GM19463 (cell line): Measurements from ENCODE around the gene COIL.
"Not testable (repeated sequence)": the region's sequence is repeated elsewhere in the genome, so short reads cannot be mapped to it uniquely, and the experiment has no call there.

Experiments
- ATAC-seq: cut with Tn5 transposase; IDR thresholded peaks from one replicate; pipeline ENCODE4 v1.9.1; 2021; ENCODE audit warnings: mild to moderate bottlenecking, moderate library complexity; ENCODE audit not compliant: unreplicated experiment

COIL gene, protein sequence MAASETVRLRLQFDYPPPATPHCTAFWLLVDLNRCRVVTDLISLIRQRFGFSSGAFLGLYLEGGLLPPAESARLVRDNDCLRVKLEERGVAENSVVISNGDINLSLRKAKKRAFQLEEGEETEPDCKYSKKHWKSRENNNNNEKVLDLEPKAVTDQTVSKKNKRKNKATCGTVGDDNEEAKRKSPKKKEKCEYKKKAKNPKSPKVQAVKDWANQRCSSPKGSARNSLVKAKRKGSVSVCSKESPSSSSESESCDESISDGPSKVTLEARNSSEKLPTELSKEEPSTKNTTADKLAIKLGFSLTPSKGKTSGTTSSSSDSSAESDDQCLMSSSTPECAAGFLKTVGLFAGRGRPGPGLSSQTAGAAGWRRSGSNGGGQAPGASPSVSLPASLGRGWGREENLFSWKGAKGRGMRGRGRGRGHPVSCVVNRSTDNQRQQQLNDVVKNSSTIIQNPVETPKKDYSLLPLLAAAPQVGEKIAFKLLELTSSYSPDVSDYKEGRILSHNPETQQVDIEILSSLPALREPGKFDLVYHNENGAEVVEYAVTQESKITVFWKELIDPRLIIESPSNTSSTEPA

DNA sequence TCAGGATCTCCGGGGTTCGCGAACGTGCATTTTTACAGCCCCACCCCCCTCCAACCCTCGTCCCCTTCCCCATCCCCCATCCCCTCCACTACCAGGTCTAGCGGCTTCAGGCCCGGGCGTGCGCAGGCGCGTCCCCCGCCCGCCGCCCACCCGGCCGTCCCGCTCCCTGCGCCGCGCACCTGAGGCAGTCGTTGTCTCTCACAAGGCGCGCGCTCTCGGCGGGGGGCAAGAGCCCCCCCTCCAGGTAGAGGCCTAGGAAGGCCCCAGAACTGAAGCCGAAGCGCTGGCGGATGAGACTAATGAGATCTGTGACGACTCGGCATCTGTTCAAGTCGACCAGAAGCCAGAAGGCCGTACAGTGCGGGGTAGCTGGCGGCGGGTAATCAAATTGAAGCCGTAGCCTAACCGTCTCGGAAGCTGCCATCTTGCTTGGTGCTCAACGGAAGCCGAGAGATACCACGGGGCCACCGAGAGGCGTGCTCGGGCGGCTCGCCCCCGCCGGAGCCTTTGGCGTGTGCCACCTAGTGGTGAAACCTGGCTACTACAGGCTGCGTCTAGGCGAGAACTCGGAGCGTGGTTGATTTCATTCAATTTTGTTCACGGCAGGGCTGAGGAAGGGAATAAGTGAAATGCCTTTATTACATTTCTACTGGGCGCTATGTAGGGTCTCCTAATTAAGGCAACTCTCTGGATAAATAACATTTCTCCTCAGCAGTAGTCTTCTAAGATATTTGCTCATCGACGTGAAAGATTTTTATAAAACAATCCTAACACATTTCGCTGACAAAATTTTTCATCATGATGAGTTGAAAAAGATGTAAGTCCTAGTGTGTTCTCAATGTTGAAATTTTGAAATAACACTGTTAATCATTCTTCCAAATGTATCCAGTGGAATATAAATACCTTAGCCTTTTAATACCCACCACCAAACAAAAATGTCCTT is at the start of gene COIL:
COIL (minus strand) TSS at position 455 of the 943 bp plus-strand sequence; CDS start at position 424, 31 bp downstream.
- ATAC-seq = peak; percentile 97

DNA sequence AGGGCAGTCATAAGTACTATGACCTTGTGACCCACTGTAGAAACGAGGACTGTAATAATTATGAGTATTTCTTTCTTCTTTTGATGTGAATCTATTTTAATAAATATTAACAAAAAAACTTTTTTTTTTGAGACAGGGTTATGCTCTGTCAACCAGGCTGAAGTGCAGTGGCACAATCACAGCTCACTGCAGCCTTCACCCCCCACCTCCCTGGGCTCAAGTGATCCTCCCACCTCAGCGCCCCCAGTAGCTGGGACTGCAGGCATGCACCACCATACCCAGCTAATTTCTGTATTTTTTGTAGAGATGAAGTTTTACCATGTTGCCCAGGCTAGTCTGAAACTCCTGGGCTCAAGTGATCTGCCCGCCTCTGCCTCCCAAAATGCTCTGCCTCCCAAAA is 49.6 kb upstream of the COIL start:
- ATAC-seq = no peak

DNA sequence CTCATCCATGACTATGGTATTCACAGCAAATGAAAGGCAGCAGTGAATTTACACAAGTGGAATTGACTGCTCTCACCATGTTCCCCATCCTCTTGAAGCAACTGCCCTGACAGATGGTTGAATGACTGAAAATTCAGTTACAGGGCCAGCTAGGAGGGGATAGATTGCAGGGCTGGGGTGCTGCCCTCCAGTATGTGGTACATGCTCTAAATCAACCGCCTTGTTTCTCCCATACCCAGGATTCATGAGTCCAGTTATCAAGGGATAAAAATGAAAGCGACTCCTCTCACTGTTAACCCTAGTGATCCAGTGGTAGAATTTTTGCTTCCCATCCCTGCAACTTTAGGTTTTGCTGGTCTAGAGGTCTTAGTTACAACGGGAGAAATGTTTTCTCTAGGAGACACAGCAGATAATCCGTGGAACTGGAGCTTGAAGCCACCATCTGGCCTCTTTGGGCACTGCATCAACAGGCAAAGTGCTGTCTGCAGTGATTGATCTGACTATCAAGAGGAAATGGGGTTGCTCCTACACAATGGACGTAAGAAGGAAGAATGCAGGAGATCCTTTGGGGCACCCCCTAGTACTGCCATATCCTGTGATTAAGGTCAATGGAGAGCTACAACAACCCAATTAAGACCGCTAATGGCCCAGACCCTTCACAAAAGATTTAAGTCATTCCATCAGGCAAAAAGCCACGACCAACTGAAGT is 49.0 kb upstream of the COIL start:
- ATAC-seq = no peak

DNA sequence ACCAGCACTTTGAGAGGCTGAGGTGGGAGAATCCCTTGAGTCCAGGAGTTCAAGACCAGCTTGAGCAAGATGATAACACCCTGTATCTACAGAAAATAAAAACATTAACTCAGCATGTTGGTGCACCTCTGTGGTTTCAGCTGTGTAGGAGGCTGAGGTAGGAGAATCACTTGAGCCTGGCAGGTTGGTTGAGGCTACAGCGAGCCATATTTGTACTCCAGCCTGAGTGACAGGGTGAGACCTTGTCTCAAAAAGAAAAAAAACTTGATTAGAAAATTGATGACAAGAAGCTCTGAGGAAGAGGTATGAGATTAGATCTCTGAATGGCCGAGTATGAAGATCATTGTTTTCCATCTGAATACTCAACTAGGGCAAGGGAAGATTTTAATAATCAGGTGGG is 48.1 kb upstream of the COIL start:
- ATAC-seq = no peak

DNA sequence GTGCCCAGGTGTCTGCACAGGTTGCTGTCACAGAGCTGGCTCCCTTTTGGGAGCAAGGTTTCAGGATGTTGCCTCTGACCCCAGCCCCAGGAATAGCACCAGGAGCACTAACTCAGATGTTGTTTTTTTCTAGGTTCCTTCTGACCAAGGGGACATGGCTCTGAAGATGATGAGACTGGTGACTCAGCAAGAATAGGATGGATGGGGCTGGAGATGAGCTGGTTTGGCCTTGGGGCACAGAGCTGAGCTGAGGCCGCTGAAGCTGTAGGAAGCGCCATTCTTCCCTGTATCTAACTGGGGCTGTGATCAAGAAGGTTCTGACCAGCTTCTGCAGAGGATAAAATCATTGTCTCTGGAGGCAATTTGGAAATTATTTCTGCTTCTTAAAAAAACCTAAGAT is 45.2 kb upstream of the COIL start:
- no peak for ATAC-seq

DNA sequence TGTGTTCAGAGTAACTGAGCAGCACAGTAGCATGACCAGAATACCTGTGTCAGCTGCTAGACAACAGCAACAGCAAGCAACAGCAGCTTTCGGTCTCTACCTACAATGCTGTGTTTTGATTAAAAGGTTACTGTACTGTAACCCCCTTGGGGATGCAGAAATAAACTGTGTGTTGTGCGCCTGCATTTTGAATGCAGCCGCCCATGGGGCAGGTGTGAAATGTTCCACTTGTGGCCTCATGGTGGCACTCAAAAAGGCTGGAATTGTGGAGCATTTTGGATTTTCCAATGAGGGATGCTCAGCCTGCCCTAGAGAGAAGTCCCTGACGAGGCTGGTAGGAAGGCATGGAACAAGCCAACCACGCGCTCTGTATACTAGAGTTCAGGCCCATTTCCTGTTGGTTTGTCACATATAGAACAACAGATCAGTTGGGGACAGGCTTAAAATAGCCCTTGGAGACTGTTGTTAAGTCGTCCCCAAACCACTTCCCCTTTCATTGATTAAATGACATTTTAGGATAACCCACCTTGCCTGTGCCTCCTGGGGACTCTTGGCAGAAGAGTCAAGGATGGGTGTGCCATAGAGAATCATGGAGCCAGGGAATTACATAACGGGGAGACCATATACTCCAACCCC is 44.2 kb upstream of the COIL start:
- peak; percentile 72 for ATAC-seq

DNA sequence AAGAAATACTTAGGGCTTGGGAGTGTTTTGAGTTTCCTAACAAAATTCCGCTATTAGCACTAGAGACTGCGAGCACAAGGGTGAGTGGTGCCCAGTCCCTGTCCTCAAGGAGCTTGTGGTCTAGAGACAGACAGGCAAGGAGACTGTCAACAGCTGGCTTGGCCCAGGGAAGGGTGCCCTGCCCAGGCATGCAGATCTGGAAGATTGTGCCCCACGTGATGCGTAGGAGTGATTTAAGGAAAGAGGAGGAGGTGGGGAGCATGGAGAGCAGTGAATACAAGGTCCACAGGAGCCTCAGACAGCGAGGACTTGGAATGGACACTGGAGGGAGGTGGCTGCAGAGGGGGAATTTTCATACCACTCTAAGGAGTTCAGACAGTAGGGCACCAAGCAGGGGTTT is 42.1 kb upstream of the COIL start:
- ATAC-seq = no peak

DNA sequence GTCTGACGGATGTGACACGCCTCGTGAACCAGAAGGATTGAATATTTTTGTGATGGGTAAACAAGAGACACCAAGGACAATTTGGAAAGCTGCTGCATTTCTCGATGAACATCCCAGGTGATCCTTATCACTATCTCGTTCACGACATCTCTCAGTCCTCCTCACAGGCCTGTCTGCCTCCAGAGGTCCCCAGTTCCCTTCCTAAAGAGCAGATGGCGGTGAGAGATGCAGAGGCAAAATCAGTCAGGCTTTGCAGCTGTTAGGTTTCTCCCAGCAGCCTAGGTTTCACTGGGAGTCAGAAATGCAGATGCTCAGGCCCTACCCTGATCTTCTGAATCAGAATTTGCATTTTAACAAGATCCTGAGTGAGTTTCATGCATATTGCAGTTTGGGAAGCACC is 40.7 kb upstream of the COIL start:
- ATAC-seq = no peak

DNA sequence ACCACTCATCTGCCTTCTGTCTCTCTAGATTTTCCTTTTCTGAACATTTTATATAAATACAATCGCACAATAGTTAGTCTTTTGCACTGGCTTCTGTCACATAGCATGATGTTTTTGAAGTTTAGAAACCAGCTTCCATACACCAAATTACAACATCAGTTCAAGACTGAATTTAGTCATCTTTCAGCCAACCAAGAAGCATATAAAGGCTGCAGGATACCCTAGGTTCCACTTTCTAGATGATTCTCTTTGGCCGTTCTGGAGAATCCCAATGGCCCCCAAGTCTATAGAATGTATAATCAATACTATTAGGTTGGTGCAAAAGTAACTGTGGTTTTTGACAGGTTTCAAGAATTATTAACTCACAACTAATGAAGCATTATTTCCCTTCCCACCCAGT is 36.5 kb upstream of the COIL start:
- no peak for ATAC-seq

DNA sequence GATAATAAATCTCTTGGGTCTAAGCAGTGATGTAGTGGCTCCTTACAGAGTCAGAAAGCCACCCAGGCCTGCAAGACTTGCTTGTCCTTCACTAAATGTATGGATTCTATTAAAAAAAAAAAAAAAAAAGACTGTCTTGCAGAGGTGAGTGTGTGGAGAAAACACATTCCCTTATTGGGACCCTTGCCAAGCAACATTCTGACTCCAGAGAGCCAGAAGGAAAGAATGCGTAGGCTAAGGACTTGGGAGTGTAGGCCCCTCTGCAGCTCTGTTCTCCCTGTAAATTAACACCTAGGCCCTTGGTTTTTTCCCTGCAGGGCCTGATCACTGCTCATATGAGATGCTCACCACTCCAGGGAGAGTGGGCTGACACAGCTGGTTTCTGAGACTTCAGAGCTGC is 34.9 kb upstream of the COIL start:
- no peak for ATAC-seq

DNA sequence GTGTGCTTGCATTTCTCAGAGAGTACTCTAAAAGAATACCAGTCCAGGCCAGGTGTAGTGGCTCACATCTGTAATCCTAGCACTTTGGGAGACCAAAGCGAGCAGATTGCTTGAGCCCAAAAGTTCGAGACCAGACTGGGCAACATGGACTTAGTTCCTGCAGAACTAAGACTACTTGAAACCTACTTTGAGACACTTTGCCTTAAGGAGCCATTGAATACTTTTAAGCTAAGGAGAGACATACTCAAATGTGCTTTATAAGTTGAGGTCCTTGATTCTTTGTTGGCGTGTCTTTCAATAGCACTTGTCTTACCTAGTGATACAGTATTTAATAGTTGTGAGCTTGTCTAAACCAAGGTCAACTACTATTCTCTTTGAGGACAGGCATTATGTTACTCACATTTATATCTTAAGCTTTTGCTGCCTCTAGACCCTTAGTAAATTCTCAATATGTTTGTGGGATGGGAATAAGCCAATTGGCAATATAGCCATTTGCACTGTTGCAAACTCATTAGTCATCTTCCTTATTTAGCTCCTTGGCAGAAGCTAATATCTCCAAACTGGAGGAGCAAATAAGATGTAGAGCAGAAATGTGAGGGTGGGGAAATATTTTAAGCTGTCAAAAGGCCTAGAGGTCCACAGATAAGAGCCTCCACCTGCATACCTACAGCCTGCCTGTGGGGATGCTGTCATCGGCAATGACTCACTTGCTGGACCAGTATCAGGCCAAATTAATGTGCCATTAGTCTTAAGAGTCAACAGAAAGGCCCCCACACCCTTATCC is 33.4 kb upstream of the COIL start:
- no peak for ATAC-seq

DNA sequence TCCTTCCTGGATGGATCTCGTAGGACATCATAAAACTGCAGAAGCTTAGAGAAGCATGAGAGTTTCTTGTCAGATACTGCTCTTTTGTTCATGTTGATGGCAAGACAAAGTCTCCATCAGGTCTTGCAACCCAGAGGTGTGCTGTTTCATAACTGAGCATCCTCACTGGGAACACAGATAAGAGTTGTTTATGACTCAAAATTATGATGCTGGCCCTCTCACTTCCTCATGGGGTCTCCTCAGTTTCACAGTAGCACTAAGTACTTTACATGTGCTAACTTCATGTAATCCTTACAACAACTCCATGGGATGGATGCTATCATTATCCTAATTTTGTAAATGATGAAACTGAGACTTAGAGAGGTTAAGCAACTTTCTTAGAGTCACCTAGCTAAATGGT is 31.5 kb upstream of the COIL start:
- ATAC-seq = no peak

DNA sequence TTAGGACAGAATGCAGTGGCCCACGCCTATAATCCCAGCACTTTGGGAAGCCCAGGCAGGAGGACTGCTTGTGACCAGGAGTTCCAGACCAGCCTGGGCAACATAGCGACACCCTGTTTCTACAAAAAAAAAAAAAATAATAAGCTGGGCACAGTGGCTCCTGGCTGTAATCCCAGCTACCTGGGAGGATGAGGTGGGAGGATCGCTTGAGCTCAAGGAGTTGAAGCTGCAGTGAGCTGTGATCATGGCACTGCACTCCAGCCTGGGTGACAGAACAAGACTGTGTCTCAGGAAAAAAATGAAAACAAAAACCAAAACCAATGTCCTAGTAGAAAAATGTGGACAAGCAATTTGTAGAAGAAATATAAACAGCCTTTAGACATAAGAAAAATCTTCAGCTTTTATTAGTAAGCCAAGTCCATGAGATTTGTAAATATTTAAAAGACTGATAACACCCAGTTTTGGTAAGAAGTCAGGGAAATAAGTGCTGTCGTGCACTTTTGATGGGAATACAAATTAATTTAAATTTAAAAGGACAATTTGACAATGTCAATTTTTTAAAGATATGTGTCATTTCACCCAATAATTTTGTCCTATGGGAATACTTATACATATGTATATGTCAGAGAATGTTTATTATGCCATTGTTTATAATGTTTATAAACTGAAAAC is 28.2 kb upstream of the COIL start:
- ATAC-seq = no peak

DNA sequence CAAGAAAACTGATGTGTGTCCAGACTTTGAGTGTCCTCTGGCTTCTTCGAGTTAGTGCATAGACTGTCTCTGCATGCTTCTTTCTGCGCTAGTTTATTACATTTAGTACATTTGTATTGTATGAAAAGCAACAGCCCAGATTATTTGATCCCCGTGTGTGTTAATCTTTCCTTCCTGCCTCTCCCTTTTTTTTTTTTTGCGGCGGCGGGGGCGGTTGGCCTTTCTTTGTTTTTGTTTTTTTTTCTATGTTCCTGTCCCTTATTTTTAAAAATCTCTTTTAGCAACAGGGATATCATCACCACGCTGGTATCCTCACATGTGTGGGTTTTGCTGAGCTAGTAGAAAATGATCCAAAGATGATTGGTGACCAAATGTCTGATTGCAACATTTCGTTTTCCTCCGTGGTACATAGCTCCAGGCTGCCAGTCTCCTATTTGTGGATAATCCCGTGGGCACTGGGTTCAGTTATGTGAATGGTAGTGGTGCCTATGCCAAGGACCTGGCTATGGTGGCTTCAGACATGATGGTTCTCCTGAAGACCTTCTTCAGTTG is 26.5 kb upstream of the COIL start:
- ATAC-seq = no peak

DNA sequence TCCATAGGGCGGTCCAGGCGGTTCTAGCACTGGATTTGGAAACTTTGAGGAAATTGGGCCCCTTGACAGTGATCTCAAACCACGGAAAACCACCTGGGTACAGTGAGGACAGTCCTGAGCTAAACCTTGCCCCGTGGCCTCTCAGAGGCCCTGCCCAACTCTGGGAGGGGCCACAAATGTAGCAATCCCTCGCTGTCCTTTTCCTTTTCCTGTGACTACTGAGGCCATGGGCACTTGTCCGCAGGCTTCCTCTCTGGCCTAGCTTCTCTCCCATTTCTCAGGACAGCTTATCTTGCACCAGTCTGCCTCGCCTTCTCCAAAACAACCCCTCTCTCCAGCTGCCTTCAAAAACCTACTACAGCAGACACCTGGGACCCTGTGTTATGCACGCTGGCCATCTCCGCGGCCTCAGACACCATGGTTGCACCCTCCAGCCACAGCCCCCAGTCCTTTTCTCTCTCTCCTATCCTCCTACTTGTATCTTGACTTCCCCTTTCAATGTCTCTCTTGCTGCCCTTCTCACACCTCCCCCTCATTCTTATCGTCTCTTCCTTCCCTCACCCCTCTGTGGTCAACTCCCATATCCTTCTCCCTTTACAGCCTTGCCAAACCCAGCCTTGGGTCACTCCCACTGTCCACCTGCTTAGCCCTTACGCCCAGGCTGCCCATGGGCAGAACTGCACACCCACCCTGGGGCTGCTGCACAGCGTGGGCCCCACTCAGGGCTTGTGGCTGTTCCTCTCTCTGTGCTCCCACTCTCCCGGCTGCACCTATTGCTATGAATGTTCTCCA is 24.7 kb upstream of the COIL start:
- ATAC-seq = no peak

DNA sequence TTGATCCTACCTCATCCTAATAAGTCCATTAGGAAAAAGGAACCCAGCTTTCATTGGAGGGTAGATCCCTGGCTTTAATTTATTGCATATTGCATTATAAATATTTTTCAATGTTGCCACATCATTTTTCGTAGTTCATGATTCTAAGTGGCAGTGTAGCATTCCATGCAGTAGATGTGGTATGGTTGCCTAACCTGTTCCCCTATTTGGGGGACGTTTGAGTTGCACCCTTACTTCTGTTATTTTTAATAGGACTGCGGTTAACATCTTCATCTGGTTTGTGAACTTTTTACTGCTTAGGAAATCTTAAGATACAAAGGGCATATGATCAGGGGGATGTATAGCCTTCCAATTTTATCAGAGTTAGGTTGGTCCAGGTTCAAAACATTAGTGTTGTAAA is 22.5 kb upstream of the COIL start:
- no peak for ATAC-seq

DNA sequence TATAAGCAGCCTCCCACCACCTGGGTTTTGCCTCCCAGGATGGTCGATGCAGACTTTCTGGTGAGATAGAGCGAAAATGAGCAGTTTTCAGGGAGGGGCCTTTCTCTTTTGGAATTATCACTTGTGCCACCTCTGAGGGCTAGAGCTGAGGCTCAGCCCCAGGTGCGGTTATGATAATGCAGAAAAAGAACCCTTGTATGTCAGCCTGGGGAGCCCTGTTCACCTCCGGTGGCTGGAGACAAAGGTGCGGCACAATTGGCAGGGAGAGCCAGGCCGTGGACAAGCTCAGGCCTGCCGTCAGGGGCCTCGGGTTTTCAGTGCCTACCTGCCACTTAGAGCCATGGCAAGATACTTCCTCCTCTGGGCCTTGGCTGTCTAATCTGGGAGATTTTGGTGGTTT is 21.5 kb upstream of the COIL start:
- ATAC-seq = no peak

DNA sequence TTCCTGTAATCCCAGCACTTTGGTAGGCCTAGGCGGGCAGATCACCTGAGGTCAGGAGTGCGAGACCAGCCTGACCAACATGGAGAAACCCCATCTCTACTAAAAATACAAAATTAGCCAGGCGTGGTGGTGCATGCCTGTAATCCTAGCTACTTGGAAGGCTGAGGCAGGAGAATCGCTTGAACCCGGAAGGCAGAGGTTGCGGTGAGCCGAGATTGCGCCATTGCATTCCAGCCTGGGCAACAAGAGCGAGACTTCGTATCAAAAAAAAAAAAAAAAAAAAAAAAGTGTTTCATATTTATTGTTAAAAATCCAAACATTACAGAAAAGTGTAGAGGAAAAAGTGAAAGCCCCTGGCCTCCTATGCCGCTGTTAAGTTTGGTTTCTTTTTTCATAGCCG is 19.7 kb upstream of the COIL start:
- ATAC-seq = not testable (repeated sequence)
